Measurements from ENCODE around the gene SBF2.
"Not testable (repeated sequence)": the region's sequence is repeated elsewhere in the genome, so short reads cannot be mapped to it uniquely, and the experiment has no call there.

SBF2 gene

GRCh38 chr11:9758637-9759518, 535.1 kb downstream of the SBF2 start:
- DNase-seq = peak; percentile 82

GRCh38 chr11:9757809-9758636, 536.0 kb downstream of the SBF2 start:
- peak; percentile 97 for DNase-seq

GRCh38 chr11:9756878-9757277, 537.1 kb downstream of the SBF2 start:
- DNase-seq = no peak

- DNase-seq = no peak
Observed at GRCh38 chr11:9756461-9756860, 537.6 kb downstream of the SBF2 start.

GRCh38 chr11:9755561-9756185, 538.3 kb downstream of the SBF2 start:
- no peak for DNase-seq

- no peak for DNase-seq
Observed at GRCh38 chr11:9754010-9754471, 540.0 kb downstream of the SBF2 start.

GRCh38 chr11:9753021-9753420, 541.0 kb downstream of the SBF2 start:
- no peak for DNase-seq

- DNase-seq = no peak
Observed at GRCh38 chr11:9752091-9752490, 541.9 kb downstream of the SBF2 start.

- DNase-seq = no peak
Observed at GRCh38 chr11:9750551-9750950, 543.5 kb downstream of the SBF2 start.

GRCh38 chr11:9748361-9748970, 545.6 kb downstream of the SBF2 start:
- DNase-seq = peak; percentile 82

GRCh38 chr11:9747828-9748227, 546.2 kb downstream of the SBF2 start:
- DNase-seq = no peak

GRCh38 chr11:9747229-9747628, 546.8 kb downstream of the SBF2 start:
- DNase-seq = no peak

GRCh38 chr11:9745411-9746211, 548.4 kb downstream of the SBF2 start:
- DNase-seq = no peak

GRCh38 chr11:9743512-9743911, 550.5 kb downstream of the SBF2 start:
- not testable (repeated sequence) for DNase-seq

- no peak for DNase-seq
Observed at GRCh38 chr11:9741260-9741659, 552.8 kb downstream of the SBF2 start.

- DNase-seq = no peak
Observed at GRCh38 chr11:9740202-9740883, 553.7 kb downstream of the SBF2 start.

GRCh38 chr11:9739123-9739900, 554.7 kb downstream of the SBF2 start:
- DNase-seq = no peak

- DNase-seq = no peak
Observed at GRCh38 chr11:9738707-9739106, 555.3 kb downstream of the SBF2 start.

- no peak for DNase-seq
Observed at GRCh38 chr11:9738116-9738515, 555.9 kb downstream of the SBF2 start.

- no peak for DNase-seq
Observed at GRCh38 chr11:9736365-9736764, 557.7 kb downstream of the SBF2 start.

GRCh38 chr11:9735919-9736318, 558.1 kb downstream of the SBF2 start:
- no peak for DNase-seq
